SK-N-SH treated with all-trans-retinoic acid at 6 μM for 48 hours (cell line): ENCODE results near the gene HRK.

Experiments
- ATAC-seq: fragments of 200-7000 bp; cut with Tn5 transposase; 3 replicates; pipeline ENCODE4 v1.9.1; 2020; ENCODE audit warnings: mild to moderate bottlenecking, moderate library complexity
- ARNTL ChIP-seq: fragments of 450-650 bp; formaldehyde crosslinking; IDR thresholded peaks from 2 replicates; pipeline ENCODE4 v1.5.0; 2020; ENCODE audit warnings: low read depth, mild to moderate bottlenecking, moderate library complexity, borderline replicate concordance
- BACH2 ChIP-seq: fragments of 250-450 bp; sonication (Bioruptor Pico); IDR thresholded peaks from 2 replicates; pipeline ENCODE4 v1.9.0; 2021; ENCODE audit warnings: mild to moderate bottlenecking, borderline replicate concordance
- CREB5 ChIP-seq: fragments of 250-450 bp; sonication (Bioruptor Pico); IDR thresholded peaks from 2 replicates; pipeline ENCODE4 v1.5.1; 2020; ENCODE audit warnings: low read depth, mild to moderate bottlenecking, moderate library complexity
- CSDC2 ChIP-seq: fragments of 250-450 bp; sonication (Bioruptor Pico); IDR thresholded peaks from 2 replicates; pipeline ENCODE4 v1.5.0; 2020; ENCODE audit warnings: mild to moderate bottlenecking, moderate library complexity
- ESRRG ChIP-seq: fragments of 250-450 bp; sonication (Bioruptor Pico); IDR thresholded peaks from 2 replicates; pipeline ENCODE4 v1.6.1; 2021; ENCODE audit warnings: mild to moderate bottlenecking
- GLIS3 ChIP-seq: fragments of 250-450 bp; sonication (Bioruptor Pico); IDR thresholded peaks from 2 replicates; pipeline ENCODE4 v1.5.0; 2020; ENCODE audit warnings: mild to moderate bottlenecking, moderate library complexity
- ISL1 ChIP-seq: fragments of 250-450 bp; sonication (Bioruptor Pico); IDR thresholded peaks from 2 replicates; pipeline ENCODE4 v2.1.2; 2022; ENCODE audit warnings: mild to moderate bottlenecking, moderate library complexity
- OSR1 ChIP-seq: fragments of 250-450 bp; sonication (Bioruptor Pico); IDR thresholded peaks from 2 replicates; pipeline ENCODE4 v1.8.0; 2022; ENCODE audit warnings: moderate library complexity, mild to moderate bottlenecking, inconsistent platforms
- POU6F1 ChIP-seq: fragments of 250-450 bp; sonication (Bioruptor Pico); IDR thresholded peaks from 2 replicates; pipeline ENCODE4 v1.8.0; 2021; ENCODE audit warnings: low read depth, mild to moderate bottlenecking, moderate library complexity, borderline replicate concordance
- PPARA ChIP-seq: fragments of 250-450 bp; sonication (Bioruptor Pico); IDR thresholded peaks from 2 replicates; pipeline ENCODE4 v1.5.0; 2020; ENCODE audit warnings: mild to moderate bottlenecking, borderline replicate concordance
- RARB ChIP-seq: fragments of 250-450 bp; sonication (Bioruptor Pico); IDR thresholded peaks from 2 replicates; pipeline ENCODE4 v1.8.0; 2021; ENCODE audit warnings: mild to moderate bottlenecking, moderate library complexity
- SNAI2 ChIP-seq: fragments of 250-450 bp; sonication (Bioruptor Pico); IDR thresholded peaks from 2 replicates; pipeline ENCODE4 v1.5.0; 2020; ENCODE audit warnings: mild to moderate bottlenecking, moderate library complexity
- TCF4 ChIP-seq: fragments of 250-450 bp; sonication (Bioruptor Pico); IDR thresholded peaks from 2 replicates; pipeline ENCODE4 v1.8.0; 2021; ENCODE audit warnings: mild to moderate bottlenecking, moderate library complexity, borderline replicate concordance
- TOX ChIP-seq: fragments of 250-450 bp; sonication (Bioruptor Pico); IDR thresholded peaks from 2 replicates; pipeline ENCODE4 v1.8.0; 2021; ENCODE audit warnings: mild to moderate bottlenecking, moderate library complexity, borderline replicate concordance
- TSHZ2 ChIP-seq: fragments of 250-450 bp; sonication (Bioruptor Pico); IDR thresholded peaks from 2 replicates; pipeline ENCODE4 v1.5.0; 2020; ENCODE audit warnings: mild to moderate bottlenecking, moderate library complexity
- ZC3H10 ChIP-seq: fragments of 250-450 bp; sonication (Bioruptor Pico); IDR thresholded peaks from 2 replicates; pipeline ENCODE4 v1.5.1; 2021; ENCODE audit warnings: mild to moderate bottlenecking, moderate library complexity
- ZFP3 ChIP-seq: fragments of 250-450 bp; sonication (Bioruptor Pico); IDR thresholded peaks from 2 replicates; pipeline ENCODE4 v1.5.0; 2020; ENCODE audit warnings: mild to moderate bottlenecking, moderate library complexity
- ZFP30 ChIP-seq: fragments of 450-650 bp; formaldehyde crosslinking; IDR thresholded peaks from 2 replicates; pipeline ENCODE4 v1.5.0; 2022; ENCODE audit warnings: mild to moderate bottlenecking, moderate library complexity
- ZNF565 ChIP-seq: fragments of 450-650 bp; formaldehyde crosslinking; conservative IDR thresholded peaks from 2 replicates; pipeline ENCODE4 v1.5.0; 2020; ENCODE audit warnings: low read depth, mild to moderate bottlenecking, moderate library complexity
- ZNF70 ChIP-seq: fragments of 450-650 bp; formaldehyde crosslinking; IDR thresholded peaks from 2 replicates; pipeline ENCODE4 v1.5.0; 2020; ENCODE audit warnings: mild to moderate bottlenecking, moderate library complexity
- ZNF8 ChIP-seq: fragments of 450-650 bp; formaldehyde crosslinking; IDR thresholded peaks from 2 replicates; pipeline ENCODE4 v1.5.0; 2020; ENCODE audit warnings: mild to moderate bottlenecking, moderate library complexity
- TF ChIP-seq, protein P1 (sequence below): fragments of 250-450 bp; sonication (Bioruptor Pico); IDR thresholded peaks from 2 replicates; pipeline ENCODE4 v1.8.0; 2020; ENCODE audit warnings: mild to moderate bottlenecking, moderate library complexity, borderline replicate concordance
- TF ChIP-seq, protein P2 (sequence below): fragments of 250-450 bp; sonication (Bioruptor Pico); IDR thresholded peaks from 2 replicates; pipeline ENCODE4 v1.5.1; 2021; ENCODE audit warnings: mild to moderate bottlenecking, moderate library complexity

Gene HRK

GRCh38 chr12:116835484-116835883 is 45.8 kb downstream of the HRK start:
- no peak for ATAC-seq
- TF ChIP-seq OSR1 (CRISPR knock-in tag) (no peak), ZNF565 (CRISPR knock-in tag) (no peak)
- TF ChIP-seq, all 23 proteins: peak for 0

GRCh38 chr12:116833474-116833873 is 47.8 kb downstream of the HRK start:
- TF ChIP-seq CSDC2 (no peak), BACH2 (no peak), ISL1 (CRISPR knock-in tag) (no peak), ZFP3 (CRISPR knock-in tag) (no peak), PPARA (CRISPR knock-in tag) (no peak), SNAI2 (CRISPR knock-in tag) (no peak), CREB5 (no peak), OSR1 (CRISPR knock-in tag) (no peak), ZNF565 (CRISPR knock-in tag) (no peak)
- TF ChIP-seq, all 23 proteins: peak for 0
- ATAC-seq = no peak

- TF ChIP-seq ARNTL (CRISPR knock-in tag) (no peak), CSDC2 (no peak), GLIS3 (CRISPR knock-in tag) (no peak), ZNF565 (CRISPR knock-in tag) (no peak), TOX (CRISPR knock-in tag) (no peak), ZFP30 (CRISPR knock-in tag) (no peak), OSR1 (CRISPR knock-in tag) (no peak), ESRRG (CRISPR knock-in tag) (no peak), ZC3H10 (CRISPR knock-in tag) (no peak), BACH2 (no peak), ZNF8 (CRISPR knock-in tag) (no peak), TCF4 (CRISPR knock-in tag) (no peak), RARB (no peak), ZNF70 (CRISPR knock-in tag) (no peak)
- TF ChIP-seq, protein P1, sequence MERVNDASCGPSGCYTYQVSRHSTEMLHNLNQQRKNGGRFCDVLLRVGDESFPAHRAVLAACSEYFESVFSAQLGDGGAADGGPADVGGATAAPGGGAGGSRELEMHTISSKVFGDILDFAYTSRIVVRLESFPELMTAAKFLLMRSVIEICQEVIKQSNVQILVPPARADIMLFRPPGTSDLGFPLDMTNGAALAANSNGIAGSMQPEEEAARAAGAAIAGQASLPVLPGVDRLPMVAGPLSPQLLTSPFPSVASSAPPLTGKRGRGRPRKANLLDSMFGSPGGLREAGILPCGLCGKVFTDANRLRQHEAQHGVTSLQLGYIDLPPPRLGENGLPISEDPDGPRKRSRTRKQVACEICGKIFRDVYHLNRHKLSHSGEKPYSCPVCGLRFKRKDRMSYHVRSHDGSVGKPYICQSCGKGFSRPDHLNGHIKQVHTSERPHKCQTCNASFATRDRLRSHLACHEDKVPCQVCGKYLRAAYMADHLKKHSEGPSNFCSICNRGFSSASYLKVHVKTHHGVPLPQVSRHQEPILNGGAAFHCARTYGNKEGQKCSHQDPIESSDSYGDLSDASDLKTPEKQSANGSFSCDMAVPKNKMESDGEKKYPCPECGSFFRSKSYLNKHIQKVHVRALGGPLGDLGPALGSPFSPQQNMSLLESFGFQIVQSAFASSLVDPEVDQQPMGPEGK = no peak
- TF ChIP-seq, protein P2, sequence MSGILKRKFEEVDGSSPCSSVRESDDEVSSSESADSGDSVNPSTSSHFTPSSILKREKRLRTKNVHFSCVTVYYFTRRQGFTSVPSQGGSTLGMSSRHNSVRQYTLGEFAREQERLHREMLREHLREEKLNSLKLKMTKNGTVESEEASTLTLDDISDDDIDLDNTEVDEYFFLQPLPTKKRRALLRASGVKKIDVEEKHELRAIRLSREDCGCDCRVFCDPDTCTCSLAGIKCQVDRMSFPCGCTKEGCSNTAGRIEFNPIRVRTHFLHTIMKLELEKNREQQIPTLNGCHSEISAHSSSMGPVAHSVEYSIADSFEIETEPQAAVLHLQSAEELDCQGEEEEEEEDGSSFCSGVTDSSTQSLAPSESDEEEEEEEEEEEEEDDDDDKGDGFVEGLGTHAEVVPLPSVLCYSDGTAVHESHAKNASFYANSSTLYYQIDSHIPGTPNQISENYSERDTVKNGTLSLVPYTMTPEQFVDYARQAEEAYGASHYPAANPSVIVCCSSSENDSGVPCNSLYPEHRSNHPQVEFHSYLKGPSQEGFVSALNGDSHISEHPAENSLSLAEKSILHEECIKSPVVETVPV (CRISPR knock-in tag) = no peak
- no peak for ATAC-seq
Measured at GRCh38 chr12:116832353-116832752, 48.9 kb downstream of the HRK start.

DNA sequence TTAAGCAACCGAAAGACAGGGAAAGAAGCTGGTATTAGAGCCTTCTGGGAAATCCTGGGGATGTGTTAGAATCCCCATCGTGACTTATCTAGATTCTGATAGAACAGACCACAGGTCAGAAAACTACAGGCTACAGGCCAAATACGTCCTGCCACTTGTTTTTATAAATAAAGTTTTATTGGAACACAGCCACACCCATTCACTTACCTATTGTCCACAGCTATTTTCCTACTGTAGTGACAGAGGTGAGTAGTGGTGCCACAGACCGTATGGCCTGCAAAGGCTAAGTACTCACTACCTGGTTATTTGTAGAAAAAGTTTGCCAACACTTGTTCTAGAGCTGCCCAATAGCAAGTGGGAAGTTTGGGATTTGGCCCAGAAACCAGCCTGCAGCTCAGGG is 53.8 kb downstream of the HRK start:
- no peak for ATAC-seq
- TF ChIP-seq ZNF8 (CRISPR knock-in tag) (no peak), POU6F1 (CRISPR knock-in tag) (no peak), ESRRG (CRISPR knock-in tag) (no peak), BACH2 (no peak), ZC3H10 (CRISPR knock-in tag) (no peak), TCF4 (CRISPR knock-in tag) (no peak), TSHZ2 (CRISPR knock-in tag) (no peak), ZFP30 (CRISPR knock-in tag) (no peak), ZNF565 (CRISPR knock-in tag) (no peak), SNAI2 (CRISPR knock-in tag) (no peak)
- TF ChIP-seq, protein P1 = no peak
